CD14-positive monocyte (primary cell): Measurements from ENCODE around the gene TPSG1. TPM values are rescaled to one million over a fixed set of nuclear protein-coding genes. Genes with fewer than 3 reads are reported as not detected.

Experiments used
- DNase-seq, 3 donors: peaks; one replicate each; pipeline ENCODE4 v3.0.0-alpha.2; 2011 to 2022
- H2AFZ ChIP-seq: 2 replicates; pipeline ENCODE4 v1.6.0; 2012; ENCODE audit warnings: mild to moderate bottlenecking, low read depth, low read length, inconsistent platforms; ENCODE audit not compliant: insufficient read depth, poor library complexity, severe bottlenecking
- H3K27ac ChIP-seq, 2 donors: 1 replicate in 1 of 2; 2 replicates in 1 of 2; pipeline ENCODE4 v1.5.1; 2012 to 2013; ENCODE audit warnings: low read length in 2 of 2, control low read depth in 1 of 2, inconsistent platforms in 1 of 2, low read depth in 1 of 2, mild to moderate bottlenecking in 1 of 2
- H3K27me3 ChIP-seq, 2 donors: one replicate each; pipeline versions ENCODE4 v1.6.0 to v1.6.1; 2011 to 2013; ENCODE audit warnings: low read length in 2 of 2; ENCODE audit not compliant: control insufficient read depth in 2 of 2, insufficient read depth in 2 of 2
- H3K36me3 ChIP-seq, 2 donors: replicated peaks in 1 of 2; 1 replicate in 1 of 2; 2 replicates in 1 of 2; pipeline versions ENCODE4 v1.5.1 to v1.6.1; 2012 to 2013; ENCODE audit warnings: low read length in 2 of 2, control low read depth in 1 of 2, inconsistent platforms in 1 of 2, mild to moderate bottlenecking in 1 of 2; ENCODE audit not compliant: insufficient read depth in 2 of 2, control insufficient read depth in 1 of 2
- H3K4me1 ChIP-seq, 2 donors: 1 replicate in 1 of 2; 2 replicates in 1 of 2; pipeline versions ENCODE4 v1.5.1 to v1.6.1; 2012 to 2013; ENCODE audit warnings: low read length in 2 of 2, control low read depth in 1 of 2, inconsistent platforms in 1 of 2, mild to moderate bottlenecking in 1 of 2, moderate library complexity in 1 of 2; ENCODE audit not compliant: insufficient read depth in 2 of 2, control insufficient read depth in 1 of 2
- H3K4me2 ChIP-seq: replicated peaks from 2 replicates; pipeline ENCODE3; 2012; ENCODE audit warnings: low read length, moderate library complexity, mild to moderate bottlenecking; ENCODE audit not compliant: poor library complexity, severe bottlenecking; ENCODE audit errors: extremely low read depth
- H3K4me3 ChIP-seq, 3 experiments: fragments of 200-600 bp in 1 of 3; sonication (generic) in 1 of 3; replicated peaks in 1 of 3; 1 replicate in 2 of 3; 2 replicates in 1 of 3; pipeline ENCODE4 v1.5.1; 2011 to 2013; ENCODE audit warnings: low read length in 3 of 3, mild to moderate bottlenecking in 3 of 3, control low read depth in 2 of 3, low read depth in 2 of 3, inconsistent platforms in 1 of 3, moderate library complexity in 1 of 3
- H3K79me2 ChIP-seq: 2 replicates; pipeline ENCODE4 v1.6.0; 2012; ENCODE audit warnings: mild to moderate bottlenecking, control low read depth, inconsistent platforms, low read length, moderate library complexity; ENCODE audit not compliant: insufficient read depth
- H3K9ac ChIP-seq: 2 replicates; pipeline ENCODE4 v1.6.0; 2017; ENCODE audit warnings: low read length, mild to moderate bottlenecking; ENCODE audit not compliant: insufficient read depth, poor library complexity, severe bottlenecking
- H3K9me3 ChIP-seq, 2 donors: replicated peaks in 1 of 2; 1 replicate in 1 of 2; 2 replicates in 1 of 2; pipeline versions ENCODE4 v1.5.1 to v1.6.1; 2012 to 2013; ENCODE audit warnings: low read length in 2 of 2, control low read depth in 1 of 2; ENCODE audit not compliant: control insufficient read depth in 1 of 2, insufficient read depth in 1 of 2
- H4K20me1 ChIP-seq: 2 replicates; pipeline ENCODE4 v1.6.0; 2012; ENCODE audit warnings: mild to moderate bottlenecking, low read length, control low read depth, moderate library complexity; ENCODE audit not compliant: insufficient read depth
- H3K27ac Mint-ChIP-seq, 7 donors: one replicate each; pipeline ENCODE4 v1.8.0; 2020; ENCODE audit warnings: mild to moderate bottlenecking in 7 of 7, mixed read lengths in 7 of 7, moderate library complexity in 6 of 7, inconsistent platforms in 2 of 7
- H3K27me3 Mint-ChIP-seq, 3 donors: one replicate each; pipeline ENCODE4 v1.8.0; 2021 to 2022; ENCODE audit warnings: low read depth in 3 of 3, mild to moderate bottlenecking in 3 of 3, mixed read lengths in 3 of 3, moderate library complexity in 3 of 3, inconsistent platforms in 1 of 3
- H3K36me3 Mint-ChIP-seq, 2 donors: one replicate each; pipeline ENCODE4 v1.8.0; 2020; ENCODE audit warnings: mixed read lengths in 2 of 2, inconsistent platforms in 1 of 2, mild to moderate bottlenecking in 1 of 2
- H3K4me1 Mint-ChIP-seq: one replicate; pipeline ENCODE4 v1.8.0; 2020; ENCODE audit warnings: mild to moderate bottlenecking, mixed read lengths
- H3K4me3 Mint-ChIP-seq, 2 donors: one replicate each; pipeline ENCODE4 v1.8.0; 2020; ENCODE audit warnings: mild to moderate bottlenecking in 2 of 2, mixed read lengths in 2 of 2, moderate library complexity in 1 of 2
- H3K9me3 Mint-ChIP-seq, 7 donors: one replicate each; pipeline ENCODE4 v1.8.0; 2020 to 2022; ENCODE audit warnings: mixed read lengths in 7 of 7, mild to moderate bottlenecking in 6 of 7, moderate library complexity in 6 of 7, inconsistent platforms in 2 of 7
- WGBS: methylation state at CpG from one replicate; pipeline ENCODE4 v1.1.5; 2013; ENCODE audit warnings: missing lambda C conversion rate; ENCODE audit not compliant: insufficient coverage; 5-methylcytosine and 5-hydroxymethylcytosine counted together
- intact Hi-C, 2 donors: fragments of 100-400 bp; cut with micrococcal nuclease; formaldehyde crosslinking; loops; one replicate each; pipeline versions ENCODE4 v1.15.0 to v1.15.1; 2023
- polyA plus RNA-seq, 3 donors: library from polyadenylated mRNA; depleted of rRNA in 1 of 3; unstranded in 2 of 3; stranded (reverse) in 1 of 3; fragments of 300-500 nt in 2 of 3; fragments of >200 nt in 1 of 3; fragmentation: Illumina TruSeq in 2 of 3; gene quantifications; 1 replicate in 2 of 3; 2 replicates in 1 of 3; pipeline ENCODE4 v1.2.3, GENCODE V29; 2012 to 2021
- TF ChIP-seq, protein P1 (sequence below): fragments of 200-600 bp; IDR thresholded peaks from one replicate; pipeline ENCODE4 v1.8.0; 2022; ENCODE audit warnings: antibody characterized with exemption, mild to moderate bottlenecking

Gene TPSG1
- polyA plus RNA-seq, 3 donors, result not detected

DNA sequence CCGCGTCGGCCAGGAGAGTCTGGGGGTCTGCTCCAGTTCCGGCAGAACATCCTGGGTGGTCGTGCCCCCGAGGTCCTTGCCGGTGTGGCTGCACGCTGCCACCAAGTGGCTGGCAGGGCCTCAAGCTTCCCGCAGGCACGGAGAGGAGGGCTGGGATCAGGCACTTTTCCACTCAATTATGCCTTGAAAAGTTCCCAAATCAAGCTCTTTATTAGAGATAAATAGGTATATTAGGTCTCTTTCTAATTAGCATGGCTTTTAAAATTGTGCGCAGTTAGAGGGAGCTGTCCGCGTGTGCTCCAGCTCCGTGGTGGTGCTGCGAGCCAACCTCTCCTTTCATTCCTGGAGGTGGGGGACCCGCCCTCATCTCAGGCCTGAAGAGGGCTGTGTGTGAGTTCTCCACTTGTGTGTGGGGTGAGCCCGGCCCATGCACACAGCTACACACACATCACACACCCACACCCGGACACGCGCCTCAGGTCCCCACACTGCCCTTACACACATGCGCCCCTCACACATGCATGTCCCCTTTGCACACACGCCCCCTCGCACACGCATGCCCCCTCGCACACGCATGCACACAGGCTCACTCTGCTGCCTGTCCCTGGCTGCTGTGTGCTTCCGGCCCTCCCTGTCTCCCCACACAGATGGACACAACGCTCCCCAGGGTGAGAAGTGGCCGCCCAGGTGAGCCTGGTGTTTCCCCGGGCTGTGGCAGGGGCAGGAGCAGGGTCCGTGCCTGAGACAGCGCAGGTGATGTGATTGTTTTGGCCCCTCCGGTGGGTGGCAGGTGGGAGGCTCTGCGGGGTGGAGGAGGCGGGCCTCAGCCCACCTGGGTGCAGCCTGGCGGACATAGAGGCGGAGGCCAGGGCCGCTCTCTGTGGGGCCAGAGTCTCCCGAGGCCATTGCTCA lies 43.4 kb downstream of the TPSG1 start:
- TF ChIP-seq, protein P1, sequence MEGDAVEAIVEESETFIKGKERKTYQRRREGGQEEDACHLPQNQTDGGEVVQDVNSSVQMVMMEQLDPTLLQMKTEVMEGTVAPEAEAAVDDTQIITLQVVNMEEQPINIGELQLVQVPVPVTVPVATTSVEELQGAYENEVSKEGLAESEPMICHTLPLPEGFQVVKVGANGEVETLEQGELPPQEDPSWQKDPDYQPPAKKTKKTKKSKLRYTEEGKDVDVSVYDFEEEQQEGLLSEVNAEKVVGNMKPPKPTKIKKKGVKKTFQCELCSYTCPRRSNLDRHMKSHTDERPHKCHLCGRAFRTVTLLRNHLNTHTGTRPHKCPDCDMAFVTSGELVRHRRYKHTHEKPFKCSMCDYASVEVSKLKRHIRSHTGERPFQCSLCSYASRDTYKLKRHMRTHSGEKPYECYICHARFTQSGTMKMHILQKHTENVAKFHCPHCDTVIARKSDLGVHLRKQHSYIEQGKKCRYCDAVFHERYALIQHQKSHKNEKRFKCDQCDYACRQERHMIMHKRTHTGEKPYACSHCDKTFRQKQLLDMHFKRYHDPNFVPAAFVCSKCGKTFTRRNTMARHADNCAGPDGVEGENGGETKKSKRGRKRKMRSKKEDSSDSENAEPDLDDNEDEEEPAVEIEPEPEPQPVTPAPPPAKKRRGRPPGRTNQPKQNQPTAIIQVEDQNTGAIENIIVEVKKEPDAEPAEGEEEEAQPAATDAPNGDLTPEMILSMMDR, result no peak
- intact Hi-C loops, result no loop called here
- WGBS, result 77% methylated on average over 25 of the region's 39 CpGs
- Mint-ChIP-seq H3K36me3 (no peaks in the 10 kb centered on the region), H3K4me3 (no peak overlapping the region), H3K4me1 (no peaks in the 10 kb centered on the region), H3K27ac (no peak overlapping the region), H3K27me3 (peaks cover 0 to 8% (median 2%) of the 10 kb centered on the region in 3 donors), H3K9me3 (peaks cover 0 to 8% (median 4%) of the 10 kb centered on the region in 7 donors)
- Histone ChIP-seq H3K36me3 (no peaks in the 10 kb centered on the region), H3K27ac (no peak overlapping the region), H3K4me2 (no peak overlapping the region), H3K9ac (no peak overlapping the region), H3K9me3 (peaks cover 0 to 6% of the 10 kb centered on the region in 2 donors), H4K20me1 (no peaks in the 10 kb centered on the region), H3K27me3 (no peaks in the 10 kb centered on the region), H3K4me3 (no peak overlapping the region), H3K4me1 (no peaks in the 10 kb centered on the region), H3K79me2 (no peaks in the 10 kb centered on the region), H2AFZ (no peak overlapping the region)
- DNase-seq, result no peak

DNA sequence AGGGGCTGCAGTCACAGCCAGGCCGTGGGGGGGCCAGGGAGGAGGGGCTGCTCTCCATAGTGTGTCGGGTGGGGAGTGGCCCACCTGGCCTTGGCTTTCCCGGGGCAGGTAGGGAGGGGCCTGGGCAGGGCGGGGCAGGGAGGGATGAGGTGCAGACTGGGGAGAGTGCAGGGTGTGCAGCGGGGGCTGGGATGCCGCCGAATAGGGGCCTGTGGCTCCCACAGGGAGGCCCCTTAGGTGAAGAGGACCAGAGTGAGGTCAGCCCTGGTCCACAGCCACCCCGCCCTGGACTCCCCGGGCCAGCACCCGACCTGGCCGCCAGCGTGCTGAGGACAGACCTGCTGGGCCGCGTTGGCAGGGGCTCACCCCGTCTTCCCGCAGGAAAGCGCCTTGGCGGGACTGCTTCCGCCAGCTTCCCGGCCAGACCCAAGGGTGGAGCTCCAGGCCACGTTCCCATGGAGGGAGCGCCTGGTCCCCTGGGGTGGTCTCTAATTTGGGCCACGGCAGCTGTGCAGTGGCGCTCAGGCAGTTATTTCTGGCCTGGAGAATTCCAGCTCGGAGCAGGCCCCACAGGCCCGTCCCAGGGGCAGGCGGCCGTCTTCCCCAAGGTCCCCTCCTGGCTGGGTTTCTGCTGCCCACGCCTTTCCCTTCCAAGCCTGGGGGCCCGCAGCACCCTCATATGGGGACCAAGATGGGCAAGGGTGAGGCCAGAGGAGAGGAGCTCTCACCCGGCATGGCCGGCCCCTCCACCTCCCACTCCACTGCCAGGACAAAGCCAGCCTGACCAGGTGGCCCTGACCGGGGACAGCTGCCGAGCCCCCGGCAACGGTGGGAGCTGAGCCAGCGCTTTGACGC lies 44.3 kb downstream of the TPSG1 start:
- Histone ChIP-seq H3K9ac (no peak overlapping the region), H3K27ac (no peak overlapping the region), H2AFZ (no peak overlapping the region), H3K4me1 (no peaks in the 10 kb centered on the region), H4K20me1 (no peaks in the 10 kb centered on the region), H3K79me2 (no peaks in the 10 kb centered on the region), H3K9me3 (peaks cover 0 to 6% of the 10 kb centered on the region in 2 donors), H3K4me3 (no peak overlapping the region), H3K4me2 (no peak overlapping the region), H3K27me3 (no peaks in the 10 kb centered on the region), H3K36me3 (no peaks in the 10 kb centered on the region)
- TF ChIP-seq, protein P1, result no peak
- peaks cover 0 to 8% (median 0%) of the 10 kb centered on the region in 3 donors for H3K27me3 Mint-ChIP-seq
- H3K4me3 Mint-ChIP-seq, result no peak overlapping the region
- no peaks in the 10 kb centered on the region for H3K36me3 Mint-ChIP-seq
- WGBS, result 80% methylated on average over 36 of the region's 38 CpGs
- H3K27ac Mint-ChIP-seq, result no peak overlapping the region
- intact Hi-C loops, result no loop called here
- DNase-seq, result no peak
- H3K4me1 Mint-ChIP-seq, result no peaks in the 10 kb centered on the region
- H3K9me3 Mint-ChIP-seq, result peaks cover 0 to 4% (median 0%) of the 10 kb centered on the region in 7 donors
